ENCODE measurements around the gene COMMD7. TPM values are rescaled to one million over a fixed set of nuclear protein-coding genes. Genes with fewer than 3 reads are reported as not detected.
"Not testable (repeated sequence)": the region's sequence is repeated elsewhere in the genome, so short reads cannot be mapped to it uniquely, and the experiment has no call there.

The COMMD7 gene
- polyA plus RNA-seq, 1 experiment = 84.8 TPM

DNA sequence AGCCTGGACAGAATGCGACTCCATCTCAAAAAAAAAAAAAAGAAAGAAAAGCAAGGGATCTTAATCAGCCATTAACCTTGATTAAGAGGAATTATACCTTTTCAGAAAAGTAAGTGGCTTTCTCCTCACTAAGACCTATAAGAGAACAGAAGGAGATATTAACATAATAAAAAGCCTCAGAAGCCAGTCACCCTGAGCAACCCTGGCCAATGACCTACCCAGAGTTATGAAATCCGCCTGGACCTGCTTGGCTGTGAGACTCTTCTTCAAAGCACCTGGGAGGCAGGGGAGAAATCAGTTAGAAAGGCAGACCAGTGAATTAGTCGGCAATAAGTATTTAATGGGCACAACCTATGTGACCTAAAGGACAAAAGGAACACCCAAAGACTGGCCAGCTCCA is 36.8 kb downstream of the COMMD7 start:
- H3K27ac ChIP-seq (ENCODE audit: low read depth, low read length) = no peak overlapping the region
- DNase-seq (ENCODE audit: low read depth, low spot score) = no peak
- TF ChIP-seq, protein P1, sequence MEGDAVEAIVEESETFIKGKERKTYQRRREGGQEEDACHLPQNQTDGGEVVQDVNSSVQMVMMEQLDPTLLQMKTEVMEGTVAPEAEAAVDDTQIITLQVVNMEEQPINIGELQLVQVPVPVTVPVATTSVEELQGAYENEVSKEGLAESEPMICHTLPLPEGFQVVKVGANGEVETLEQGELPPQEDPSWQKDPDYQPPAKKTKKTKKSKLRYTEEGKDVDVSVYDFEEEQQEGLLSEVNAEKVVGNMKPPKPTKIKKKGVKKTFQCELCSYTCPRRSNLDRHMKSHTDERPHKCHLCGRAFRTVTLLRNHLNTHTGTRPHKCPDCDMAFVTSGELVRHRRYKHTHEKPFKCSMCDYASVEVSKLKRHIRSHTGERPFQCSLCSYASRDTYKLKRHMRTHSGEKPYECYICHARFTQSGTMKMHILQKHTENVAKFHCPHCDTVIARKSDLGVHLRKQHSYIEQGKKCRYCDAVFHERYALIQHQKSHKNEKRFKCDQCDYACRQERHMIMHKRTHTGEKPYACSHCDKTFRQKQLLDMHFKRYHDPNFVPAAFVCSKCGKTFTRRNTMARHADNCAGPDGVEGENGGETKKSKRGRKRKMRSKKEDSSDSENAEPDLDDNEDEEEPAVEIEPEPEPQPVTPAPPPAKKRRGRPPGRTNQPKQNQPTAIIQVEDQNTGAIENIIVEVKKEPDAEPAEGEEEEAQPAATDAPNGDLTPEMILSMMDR (IDR thresholded peaks at IDR 0.05; ENCODE audit: low read depth, low read length) = no peak
- H3K4me3 ChIP-seq (ENCODE audit: low read depth, low read length) = no peak overlapping the region
- ChIA-PET POLR2A (interaction anchor here (0.7 kb wide), 1 partner anchor 171 kb away, joined by 3 read pairs; no protein-coding TSS in a partner anchor), CTCF (no interaction called here)
- no peaks in the 10 kb centered on the region for H3K9me3 ChIP-seq (ENCODE audit: control insufficient read depth, insufficient read depth, low read length)
- H3K27me3 ChIP-seq (ENCODE audit: control insufficient read depth, insufficient read depth, low read length) = no peaks in the 10 kb centered on the region

DNA sequence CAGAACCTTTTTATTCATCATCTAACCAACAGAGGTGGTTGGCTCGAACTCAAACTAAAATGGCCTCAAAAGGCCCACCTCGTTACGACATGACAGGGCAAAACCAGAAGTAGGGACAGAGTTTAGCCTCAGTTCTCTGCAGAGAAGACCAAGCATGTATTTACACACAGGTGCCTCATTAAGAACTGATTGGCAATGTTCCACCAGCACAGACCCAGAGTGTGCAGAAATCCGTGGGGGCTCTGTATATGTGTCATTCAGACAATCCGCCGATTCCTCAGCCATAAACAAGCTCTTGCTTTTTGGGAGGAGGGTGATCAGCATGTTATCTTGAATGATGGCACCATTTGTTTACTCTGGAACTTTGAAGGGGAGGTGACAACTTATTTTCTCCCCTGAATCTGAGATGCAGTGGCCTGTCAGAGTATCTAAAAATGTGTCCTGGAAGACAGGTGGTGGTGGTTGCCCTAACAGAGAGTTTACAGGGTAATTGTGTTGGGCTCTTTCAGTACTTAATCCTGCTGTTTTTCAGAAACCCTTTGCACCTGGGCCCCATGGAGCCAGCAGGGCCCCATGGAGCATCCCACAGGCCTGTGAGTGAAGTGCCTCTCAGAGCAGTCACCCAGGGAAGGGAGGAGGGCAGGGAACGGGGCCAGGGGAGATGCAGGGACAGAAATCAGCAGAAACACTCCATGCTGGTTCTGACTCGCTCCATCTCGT is 40.4 kb downstream of the COMMD7 start:
- no peak for DNase-seq (ENCODE audit: low read depth, low spot score)
- ChIA-PET POLR2A (no interaction called here), CTCF (interaction anchor here (1.1 kb wide), 1 partner anchor 87 kb away, joined by 3 read pairs; no protein-coding TSS in a partner anchor)
- Histone ChIP-seq H3K27me3 (ENCODE audit: control insufficient read depth, insufficient read depth, low read length) (no peaks in the 10 kb centered on the region), H3K9me3 (ENCODE audit: control insufficient read depth, insufficient read depth, low read length) (no peaks in the 10 kb centered on the region), H3K4me3 (ENCODE audit: low read depth, low read length) (no peak overlapping the region), H3K27ac (ENCODE audit: low read depth, low read length) (no peak overlapping the region)
- TF ChIP-seq, protein P1 (IDR thresholded peaks at IDR 0.05; ENCODE audit: low read depth, low read length) = no peak

DNA sequence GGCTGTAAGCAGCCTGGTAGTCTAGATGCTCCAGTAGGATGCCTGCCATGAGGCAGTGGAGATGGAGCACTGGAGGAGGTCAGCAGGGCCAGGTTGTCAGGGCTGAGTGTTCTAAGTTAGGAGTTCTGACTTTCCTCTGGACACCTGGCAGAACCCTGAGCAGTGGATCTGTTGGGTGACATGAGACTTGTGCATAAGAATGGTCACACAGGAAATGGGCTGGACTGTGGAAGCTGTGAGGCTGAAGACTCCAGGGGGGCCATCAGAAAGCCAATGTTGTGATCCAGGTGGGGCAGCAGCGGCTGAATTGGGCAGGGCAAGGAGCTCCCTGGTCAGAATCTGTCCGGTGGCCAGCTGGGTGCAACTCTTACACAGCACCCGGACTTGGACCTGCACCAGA is 45.7 kb downstream of the COMMD7 start:
- ChIA-PET CTCF (no interaction called here), POLR2A (no interaction called here)
- H3K27ac ChIP-seq (ENCODE audit: low read depth, low read length) = no peak overlapping the region
- no peaks in the 10 kb centered on the region for H3K9me3 ChIP-seq (ENCODE audit: control insufficient read depth, insufficient read depth, low read length)
- TF ChIP-seq, protein P1 (IDR thresholded peaks at IDR 0.05; ENCODE audit: low read depth, low read length) = no peak
- H3K4me3 ChIP-seq (ENCODE audit: low read depth, low read length) = no peak overlapping the region
- H3K27me3 ChIP-seq (ENCODE audit: control insufficient read depth, insufficient read depth, low read length) = no peaks in the 10 kb centered on the region
- no peak for DNase-seq (ENCODE audit: low read depth, low spot score)

DNA sequence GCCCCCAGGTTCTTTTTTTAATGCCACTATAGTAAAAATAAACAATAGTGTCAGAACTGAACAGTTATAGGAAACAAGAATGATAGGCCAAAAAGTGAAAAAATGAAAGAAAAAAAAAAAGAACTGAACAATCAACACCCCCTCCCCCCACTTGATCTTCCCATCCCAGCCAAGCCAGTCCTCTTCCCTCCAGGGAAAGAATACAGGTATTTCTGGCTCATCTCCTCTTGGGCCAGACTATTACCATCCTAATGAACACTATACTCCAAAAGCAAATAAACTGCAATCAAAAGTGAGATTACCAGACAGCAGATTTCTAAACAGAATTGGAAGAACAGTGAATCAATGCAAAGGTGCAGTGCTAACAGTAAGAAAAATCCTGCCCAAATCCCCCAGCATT is 48.2 kb downstream of the COMMD7 start:
- ChIA-PET CTCF (interaction anchor here (0.9 kb wide), 1 partner anchor 84 kb away, joined by 5 read pairs; no protein-coding TSS in a partner anchor), POLR2A (interaction anchor here (0.7 kb wide), 1 partner anchor 166 kb away, joined by 4 read pairs; no protein-coding TSS in a partner anchor)
- TF ChIP-seq, protein P1 (IDR thresholded peaks at IDR 0.05; ENCODE audit: low read depth, low read length) = no peak
- H3K4me3 ChIP-seq (ENCODE audit: low read depth, low read length) = no peak overlapping the region
- H3K27ac ChIP-seq (ENCODE audit: low read depth, low read length) = no peak overlapping the region
- no peak for DNase-seq (ENCODE audit: low read depth, low spot score)
- no peaks in the 10 kb centered on the region for H3K27me3 ChIP-seq (ENCODE audit: control insufficient read depth, insufficient read depth, low read length)
- no peaks in the 10 kb centered on the region for H3K9me3 ChIP-seq (ENCODE audit: control insufficient read depth, insufficient read depth, low read length)

DNA sequence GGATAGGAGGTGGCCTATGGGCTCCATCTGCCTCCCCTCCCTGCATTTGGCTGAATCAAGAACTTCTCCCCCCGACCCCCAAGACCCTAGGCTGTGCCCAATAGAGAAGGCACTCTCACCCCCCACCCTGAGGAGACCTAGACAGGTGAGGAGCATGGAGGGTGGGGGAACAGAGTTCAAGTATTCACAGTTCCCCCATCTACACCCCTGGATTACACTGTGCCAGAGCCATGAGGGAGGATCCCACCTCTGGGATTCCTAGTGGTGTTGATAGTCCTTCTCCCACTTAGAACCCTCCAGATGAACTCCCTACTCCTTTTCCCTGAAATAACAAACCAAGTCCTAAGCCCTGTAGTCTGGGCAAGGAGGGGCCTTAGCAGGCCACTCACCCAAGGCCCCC is 54.3 kb downstream of the COMMD7 start:
- H3K9me3 ChIP-seq (ENCODE audit: control insufficient read depth, insufficient read depth, low read length); H3K27ac ChIP-seq (ENCODE audit: low read depth, low read length); CTCF ChIA-PET; POLR2A ChIA-PET; DNase-seq (ENCODE audit: low read depth, low spot score); H3K4me3 ChIP-seq (ENCODE audit: low read depth, low read length); H3K27me3 ChIP-seq (ENCODE audit: control insufficient read depth, insufficient read depth, low read length): not testable (repeated sequence)
